Measurements from ENCODE around the gene PLPP6. TPM values are rescaled to one million over a fixed set of nuclear protein-coding genes. Genes with fewer than 3 reads are reported as not detected.

Gene PLPP6
- total RNA-seq, 2 donors from 2014 or later: 16.2 to 17.1 TPM

DNA sequence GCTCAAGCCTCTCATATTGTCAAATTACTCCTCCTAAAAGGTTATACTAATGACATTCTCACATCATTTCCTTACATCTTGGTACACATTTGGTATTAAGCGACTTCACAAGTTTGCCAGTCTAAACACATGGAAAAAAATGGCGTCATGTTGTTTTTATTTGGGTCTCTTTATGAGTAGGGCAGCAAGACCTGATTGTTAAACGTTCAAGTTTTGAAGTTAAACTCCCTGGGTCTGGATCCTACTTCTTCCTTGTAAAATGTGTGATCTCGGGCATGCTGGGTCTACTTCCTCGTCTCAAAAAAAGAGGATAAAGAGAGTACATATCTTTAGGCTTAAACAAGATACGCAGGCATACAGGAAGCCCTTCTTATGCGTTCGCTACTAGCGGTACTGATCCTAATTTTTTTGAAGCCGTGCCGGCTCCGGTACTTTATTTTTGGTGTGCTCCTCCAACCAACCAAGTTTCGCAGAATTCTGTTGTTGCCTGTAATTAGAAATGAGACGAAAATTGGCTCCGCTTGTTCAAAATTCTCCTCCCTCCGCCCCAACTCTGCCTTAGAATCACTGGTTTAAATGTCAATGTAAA lies 16.7 kb downstream of the PLPP6 start:
- intact Hi-C loops (cut with DNase I): no loop called here
- 0% methylated on average over 16 of the region's 16 CpGs for WGBS, 2 donors

DNA sequence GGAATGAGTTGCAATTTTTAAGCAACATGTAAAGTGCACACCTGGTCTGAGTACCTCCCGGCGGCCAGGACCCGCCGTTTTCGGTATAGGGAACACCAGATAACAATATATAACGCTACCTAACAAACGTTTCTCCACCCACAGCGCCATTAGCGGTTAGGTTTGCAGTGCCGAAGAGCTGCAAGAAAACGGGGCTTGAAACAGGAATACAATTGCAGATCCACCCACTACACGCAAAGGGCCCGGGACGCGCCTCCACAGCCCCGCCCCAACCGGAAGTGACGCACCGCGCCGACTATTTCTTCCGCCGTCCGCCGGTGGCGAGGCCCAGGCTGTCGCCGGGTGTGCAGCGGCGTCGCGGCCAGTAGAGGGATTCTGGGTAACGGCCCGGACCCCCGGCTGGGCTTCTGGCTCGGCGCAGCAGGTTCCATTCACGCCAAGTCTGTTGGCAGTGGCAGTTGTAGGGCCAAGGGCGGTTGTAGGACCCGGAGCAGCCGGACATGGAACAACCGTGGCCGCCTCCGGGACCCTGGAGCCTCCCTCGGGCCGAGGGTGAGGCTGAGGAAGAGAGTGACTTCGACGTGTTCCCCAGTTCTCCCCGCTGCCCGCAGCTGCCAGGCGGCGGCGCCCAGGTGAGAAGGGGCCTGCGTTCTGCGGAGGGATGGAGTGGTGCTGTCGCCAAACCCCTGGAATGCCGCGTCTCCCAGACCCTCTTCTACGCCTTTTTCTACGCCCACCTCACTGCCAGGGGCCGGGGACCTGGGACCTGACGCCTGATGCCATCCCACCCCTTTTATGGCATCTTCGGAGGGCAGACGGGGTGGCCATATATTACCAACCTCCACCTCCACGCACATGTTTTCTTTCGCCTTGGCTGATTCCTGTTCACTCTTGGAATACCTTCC lies 17.4 kb downstream of the PLPP6 start, which contains the start of gene CDC37L1:
Gene CDC37L1 (plus strand): TSS at position 302 of the 905 bp plus-strand sequence. CDS start 199 bp downstream, at position 501.
- DNase-seq: peak; percentile 97 to 99 (median 98)
- H3K36me3 ChIP-seq (replicated peaks in 1 of 2; ENCODE audit: insufficient read depth in 1 of 2, low read depth in 2 of 2): no peaks in the 10 kb centered on the region
- no peaks in the 10 kb centered on the region for H3K9me3 ChIP-seq
- ATAC-seq: peak; percentile 96
- TF ChIP-seq, protein P1, sequence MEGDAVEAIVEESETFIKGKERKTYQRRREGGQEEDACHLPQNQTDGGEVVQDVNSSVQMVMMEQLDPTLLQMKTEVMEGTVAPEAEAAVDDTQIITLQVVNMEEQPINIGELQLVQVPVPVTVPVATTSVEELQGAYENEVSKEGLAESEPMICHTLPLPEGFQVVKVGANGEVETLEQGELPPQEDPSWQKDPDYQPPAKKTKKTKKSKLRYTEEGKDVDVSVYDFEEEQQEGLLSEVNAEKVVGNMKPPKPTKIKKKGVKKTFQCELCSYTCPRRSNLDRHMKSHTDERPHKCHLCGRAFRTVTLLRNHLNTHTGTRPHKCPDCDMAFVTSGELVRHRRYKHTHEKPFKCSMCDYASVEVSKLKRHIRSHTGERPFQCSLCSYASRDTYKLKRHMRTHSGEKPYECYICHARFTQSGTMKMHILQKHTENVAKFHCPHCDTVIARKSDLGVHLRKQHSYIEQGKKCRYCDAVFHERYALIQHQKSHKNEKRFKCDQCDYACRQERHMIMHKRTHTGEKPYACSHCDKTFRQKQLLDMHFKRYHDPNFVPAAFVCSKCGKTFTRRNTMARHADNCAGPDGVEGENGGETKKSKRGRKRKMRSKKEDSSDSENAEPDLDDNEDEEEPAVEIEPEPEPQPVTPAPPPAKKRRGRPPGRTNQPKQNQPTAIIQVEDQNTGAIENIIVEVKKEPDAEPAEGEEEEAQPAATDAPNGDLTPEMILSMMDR (IDR thresholded peaks at IDR 0.05): peak; percentile 47 to 93 (median 87)
- peak; percentile 93 to 99 (median 99) for TF ChIP-seq POLR2A (IDR thresholded peaks at IDR 0.05)
- WGBS, 2 donors: 0% methylated on average over 28 to 65 of the region's 66 CpGs
- H3K4me3 ChIP-seq: peak within 1 kb of the TSS; percentile 49 to 88
- peaks cover 26% of the 10 kb centered on the region for H3K4me1 ChIP-seq
- H3K27ac ChIP-seq: peak within 1 kb of the TSS; percentile 85 to 97 (median 96)
- intact Hi-C loops (cut with DNase I): no loop called here
- H3K27me3 ChIP-seq: no peaks in the 10 kb centered on the region

More for the DNA sequence above, 16.7 kb downstream of the PLPP6 start:
- H3K36me3 ChIP-seq (replicated peaks in 1 of 2; ENCODE audit: insufficient read depth in 1 of 2, low read depth in 2 of 2): no peaks in the 10 kb centered on the region
- H3K4me3 ChIP-seq: peak overlapping the region; percentile 2 to 15
- DNase-seq: peak in 1 of 4 donors; percentile 13
- TF ChIP-seq, protein P1 (IDR thresholded peaks at IDR 0.05): no peak
- TF ChIP-seq POLR2A (IDR thresholded peaks at IDR 0.05): no peak
- peaks cover 26% of the 10 kb centered on the region for H3K4me1 ChIP-seq
- peak; percentile 16 for ATAC-seq
- no peaks in the 10 kb centered on the region for H3K9me3 ChIP-seq
- H3K27ac ChIP-seq: peak overlapping the region; percentile 85 to 97 (median 96)
- no peaks in the 10 kb centered on the region for H3K27me3 ChIP-seq

DNA sequence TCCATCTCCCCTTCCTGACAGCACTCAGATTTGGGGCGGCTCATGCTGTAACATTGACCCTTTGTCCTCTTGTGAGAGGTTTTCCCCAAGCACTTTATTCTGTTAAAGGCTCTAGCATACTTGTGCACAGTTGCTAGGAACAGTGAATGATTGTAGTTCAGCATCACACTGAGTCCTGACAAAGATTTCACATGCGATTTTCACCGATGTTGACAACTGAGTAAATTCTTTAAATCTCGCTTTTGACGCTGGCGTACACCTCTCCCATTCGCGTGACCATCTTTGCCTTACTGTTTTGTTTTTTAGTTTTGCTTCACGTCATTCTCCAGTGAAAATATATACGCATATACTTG lies 18.1 kb downstream of the PLPP6 start:
- H3K27ac ChIP-seq: peak overlapping the region; percentile 85 to 97 (median 96)
- intact Hi-C loops (cut with DNase I): no loop called here
- H3K36me3 ChIP-seq (replicated peaks in 1 of 2; ENCODE audit: insufficient read depth in 1 of 2, low read depth in 2 of 2): peaks cover 0 to 3% of the 10 kb centered on the region in 2 donors
- no peaks in the 10 kb centered on the region for H3K27me3 ChIP-seq
- H3K4me3 ChIP-seq: peak overlapping the region; percentile 49 to 88
- ATAC-seq: no peak
- TF ChIP-seq, protein P1 (IDR thresholded peaks at IDR 0.05): no peak
- TF ChIP-seq POLR2A (IDR thresholded peaks at IDR 0.05): no peak
- WGBS, 2 donors: 0% methylated on average over 10 of the region's 10 CpGs
- H3K4me1 ChIP-seq: peaks cover 26% of the 10 kb centered on the region
- H3K9me3 ChIP-seq: no peaks in the 10 kb centered on the region
- DNase-seq: no peak

DNA sequence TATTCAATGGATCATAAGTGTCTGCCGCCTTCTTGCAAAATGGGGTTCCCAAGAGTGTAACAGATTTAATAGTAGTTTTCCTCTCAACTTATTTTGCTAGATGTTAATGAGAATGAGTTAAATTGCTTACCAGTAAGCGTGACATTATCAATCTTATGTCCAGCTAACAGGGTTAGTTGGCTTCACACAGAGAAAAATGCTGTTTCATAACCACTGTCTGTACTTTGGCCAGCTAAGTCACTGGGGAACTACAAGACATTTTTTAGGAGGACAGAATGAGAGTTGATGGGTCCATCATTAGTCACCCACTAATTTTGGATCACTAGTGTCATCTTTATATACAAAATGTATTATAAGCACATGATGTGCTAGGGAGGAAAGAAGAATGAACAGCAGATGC lies 18.7 kb downstream of the PLPP6 start:
- no peak for DNase-seq
- ATAC-seq: no peak
- intact Hi-C loops (cut with DNase I): no loop called here
- Histone ChIP-seq H3K4me1 (peaks cover 26% of the 10 kb centered on the region), H3K4me3 (no peak overlapping the region), H3K27ac (peak overlapping the region; percentile 85 to 97 (median 96)), H3K27me3 (no peaks in the 10 kb centered on the region), H3K36me3 (replicated peaks in 1 of 2; ENCODE audit: insufficient read depth in 1 of 2, low read depth in 2 of 2) (peaks cover 0 to 3% of the 10 kb centered on the region in 2 donors), H3K9me3 (no peaks in the 10 kb centered on the region)
- 15 to 19% methylated on average over 2 of the region's 2 CpGs for WGBS, 2 donors
- no peak for TF ChIP-seq POLR2A (IDR thresholded peaks at IDR 0.05)
- TF ChIP-seq, protein P1 (IDR thresholded peaks at IDR 0.05): no peak
